WI38 (cell line): ENCODE data around the gene STAM.
A peak's percentile ranks its signal among the peaks of the same experiment; 100 is the strongest.

Experiments
- H3K4me3 ChIP-seq: 2 replicates; pipeline ENCODE4 v1.5.1; 2011; ENCODE audit warnings: low read depth, mild to moderate bottlenecking, control low read depth, low read length
- CTCF ChIP-seq: IDR thresholded peaks from 2 replicates; pipeline ENCODE4 v1.5.1; 2012; ENCODE audit warnings: low read depth, mild to moderate bottlenecking, control low read depth, low read length

The STAM gene

GRCh38 chr10:17756557-17757217 lies 112.7 kb downstream of the STAM start:
- TF ChIP-seq CTCF: no peak
- H3K4me3 ChIP-seq: peak overlapping the region; percentile 23

GRCh38 chr10:17758200-17758599 lies 114.2 kb downstream of the STAM start:
- TF ChIP-seq CTCF: no peak
- H3K4me3 ChIP-seq: no peak overlapping the region

- no peak overlapping the region for H3K4me3 ChIP-seq
- no peak for TF ChIP-seq CTCF
Measured at GRCh38 chr10:17758896-17759295, 114.9 kb downstream of the STAM start.

GRCh38 chr10:17764142-17764541 lies 120.2 kb downstream of the STAM start:
- TF ChIP-seq CTCF: no peak
- H3K4me3 ChIP-seq: no peak overlapping the region

- no peak for TF ChIP-seq CTCF
- H3K4me3 ChIP-seq: no peak overlapping the region
Measured at GRCh38 chr10:17765602-17766001, 121.7 kb downstream of the STAM start.
